KOPT-K1 (cell line): ENCODE data around the gene PREX1.

Experiments used
- H3K27ac ChIP-seq: fragments of 200-600 bp; sonication (generic); 2 replicates; pipeline ENCODE4 v1.5.1; 2016; ENCODE audit warnings: antibody characterized with exemption, mild to moderate bottlenecking, low read depth, low read length; ENCODE audit not compliant: poor library complexity, severe bottlenecking
- H3K36me3 ChIP-seq: fragments of 200-600 bp; sonication (generic); 2 replicates; pipeline ENCODE4 v1.5.1; 2017; ENCODE audit warnings: antibody characterized with exemption, mild to moderate bottlenecking, low read length, moderate library complexity; ENCODE audit not compliant: insufficient read depth
- H3K9me3 ChIP-seq: fragments of 200-600 bp; sonication (generic); 2 replicates; pipeline ENCODE4 v1.5.1; 2017; ENCODE audit warnings: antibody characterized with exemption, low read length, mild to moderate bottlenecking; ENCODE audit not compliant: insufficient read depth, poor library complexity, severe bottlenecking

PREX1 gene

GRCh38 chr20:48626226-48626937 lies 201.4 kb downstream of the PREX1 start:
- Histone ChIP-seq H3K27ac (no peak overlapping the region), H3K36me3 (peaks cover 6% of the 10 kb centered on the region; the same call in 1 of the 2 replicates), H3K9me3 (no peaks in the 10 kb centered on the region)

GRCh38 chr20:48625136-48625900 lies 202.5 kb downstream of the PREX1 start:
- Histone ChIP-seq H3K9me3 (no peaks in the 10 kb centered on the region), H3K36me3 (peaks cover 6% of the 10 kb centered on the region; the same call in 1 of the 2 replicates), H3K27ac (no peak overlapping the region)

- Histone ChIP-seq H3K9me3 (no peaks in the 10 kb centered on the region), H3K36me3 (peaks cover 6% of the 10 kb centered on the region; the same call in 1 of the 2 replicates), H3K27ac (no peak overlapping the region)
Observed at GRCh38 chr20:48624315-48625020, 203.3 kb downstream of the PREX1 start.

- H3K36me3 ChIP-seq, result peaks cover 6% of the 10 kb centered on the region; the same call in 1 of the 2 replicates
Observed at GRCh38 chr20:48623906-48624265, 203.9 kb downstream of the PREX1 start.

GRCh38 chr20:48623176-48623905 lies 204.5 kb downstream of the PREX1 start:
- Histone ChIP-seq H3K36me3 (peaks cover 6% of the 10 kb centered on the region; the same call in 1 of the 2 replicates), H3K9me3 (no peaks in the 10 kb centered on the region), H3K27ac (no peak overlapping the region)

More at GRCh38 chr20:48623906-48624265, 203.9 kb downstream of the PREX1 start:
- no peak overlapping the region for H3K27ac ChIP-seq
- H3K9me3 ChIP-seq, result no peaks in the 10 kb centered on the region

GRCh38 chr20:48622421-48622820 lies 205.4 kb downstream of the PREX1 start:
- Histone ChIP-seq H3K27ac (no peak overlapping the region), H3K9me3 (no peaks in the 10 kb centered on the region)

GRCh38 chr20:48621376-48622078 lies 206.3 kb downstream of the PREX1 start:
- H3K9me3 ChIP-seq, result no peaks in the 10 kb centered on the region
- peaks cover 6% of the 10 kb centered on the region; the same call in 1 of the 2 replicates for H3K36me3 ChIP-seq
- no peak overlapping the region for H3K27ac ChIP-seq

More at GRCh38 chr20:48622421-48622820, 205.4 kb downstream of the PREX1 start:
- H3K36me3 ChIP-seq, result peaks cover 6% of the 10 kb centered on the region; the same call in 1 of the 2 replicates

- Histone ChIP-seq H3K36me3 (peaks cover 6% of the 10 kb centered on the region; the same call in 1 of the 2 replicates), H3K27ac (no peak overlapping the region), H3K9me3 (no peaks in the 10 kb centered on the region)
Observed at GRCh38 chr20:48620507-48621375, 207.1 kb downstream of the PREX1 start.

- H3K27ac ChIP-seq, result no peak overlapping the region
- H3K9me3 ChIP-seq, result no peaks in the 10 kb centered on the region
Observed at GRCh38 chr20:48620154-48620506, 207.7 kb downstream of the PREX1 start.

GRCh38 chr20:48619126-48620101 lies 208.4 kb downstream of the PREX1 start:
- no peak overlapping the region for H3K27ac ChIP-seq
- no peaks in the 10 kb centered on the region for H3K36me3 ChIP-seq
- no peaks in the 10 kb centered on the region for H3K9me3 ChIP-seq

More at GRCh38 chr20:48620154-48620506, 207.7 kb downstream of the PREX1 start:
- 0 out of 2 replicates have a peak, but pooled peaks cover under 1% of the 10 kb centered on the region for H3K36me3 ChIP-seq

GRCh38 chr20:48618631-48619030 lies 209.2 kb downstream of the PREX1 start:
- Histone ChIP-seq H3K9me3 (no peaks in the 10 kb centered on the region), H3K27ac (no peak overlapping the region), H3K36me3 (no peaks in the 10 kb centered on the region)

GRCh38 chr20:48618052-48618451 lies 209.7 kb downstream of the PREX1 start:
- no peaks in the 10 kb centered on the region for H3K36me3 ChIP-seq
- H3K9me3 ChIP-seq, result no peaks in the 10 kb centered on the region
- H3K27ac ChIP-seq, result no peak overlapping the region
